ENCODE data around the gene PSG1.
"Not testable (repeated sequence)": the region's sequence is repeated elsewhere in the genome, so short reads cannot be mapped to it uniquely, and the experiment has no call there.

The PSG1 gene

GRCh38 chr19:42879613-42880012 is at the start of gene PSG1:
PSG1 (minus strand) TSS chr19:42879713; CDS start chr19:42879581, 132 bp downstream.
- no peak for DNase-seq (ENCODE audit: low read depth)

- no peak for DNase-seq (ENCODE audit: low read depth)
Observed at GRCh38 chr19:42928896-42929295, 49.4 kb upstream of the PSG1 start.

GRCh38 chr19:42926781-42927180 is 47.3 kb upstream of the PSG1 start:
- DNase-seq (ENCODE audit: low read depth): no peak

GRCh38 chr19:42923106-42923505 is 43.6 kb upstream of the PSG1 start:
- DNase-seq (ENCODE audit: low read depth): not testable (repeated sequence)

GRCh38 chr19:42920971-42921370 is 41.5 kb upstream of the PSG1 start:
- DNase-seq (ENCODE audit: low read depth): not testable (repeated sequence)

GRCh38 chr19:42919757-42920079 is 40.2 kb upstream of the PSG1 start:
- DNase-seq (ENCODE audit: low read depth): no peak

GRCh38 chr19:42919070-42919756 is 39.7 kb upstream of the PSG1 start:
- DNase-seq (ENCODE audit: low read depth): not testable (repeated sequence)

- not testable (repeated sequence) for DNase-seq (ENCODE audit: low read depth)
Observed at GRCh38 chr19:42918377-42919069, 39.0 kb upstream of the PSG1 start.

GRCh38 chr19:42917634-42918033 is 38.1 kb upstream of the PSG1 start, which contains the start of gene PSG6:
PSG6 (minus strand) TSS chr19:42917894; CDS start chr19:42917792, 102 bp downstream.
- DNase-seq (ENCODE audit: low read depth): not testable (repeated sequence)

GRCh38 chr19:42916931-42917330 is 37.4 kb upstream of the PSG1 start:
- DNase-seq (ENCODE audit: low read depth): not testable (repeated sequence)

- DNase-seq (ENCODE audit: low read depth): not testable (repeated sequence)
Observed at GRCh38 chr19:42913516-42913915, 34.0 kb upstream of the PSG1 start.

- DNase-seq (ENCODE audit: low read depth): not testable (repeated sequence)
Observed at GRCh38 chr19:42912941-42913340, 33.4 kb upstream of the PSG1 start.

- not testable (repeated sequence) for DNase-seq (ENCODE audit: low read depth)
Observed at GRCh38 chr19:42911731-42912130, 32.2 kb upstream of the PSG1 start.

- DNase-seq (ENCODE audit: low read depth): not testable (repeated sequence)
Observed at GRCh38 chr19:42906162-42906561, 26.6 kb upstream of the PSG1 start.

GRCh38 chr19:42900561-42900960 is 21.0 kb upstream of the PSG1 start:
- DNase-seq (ENCODE audit: low read depth): not testable (repeated sequence)

GRCh38 chr19:42899674-42900073 is 20.2 kb upstream of the PSG1 start:
- not testable (repeated sequence) for DNase-seq (ENCODE audit: low read depth)

GRCh38 chr19:42899110-42899509 is 19.6 kb upstream of the PSG1 start:
- DNase-seq (ENCODE audit: low read depth): not testable (repeated sequence)

- DNase-seq (ENCODE audit: low read depth): not testable (repeated sequence)
Observed at GRCh38 chr19:42898656-42899055, 19.1 kb upstream of the PSG1 start.

- not testable (repeated sequence) for DNase-seq (ENCODE audit: low read depth)
Observed at GRCh38 chr19:42897729-42898128, 18.2 kb upstream of the PSG1 start.

- DNase-seq (ENCODE audit: low read depth): not testable (repeated sequence)
Observed at GRCh38 chr19:42890446-42890845, 10.9 kb upstream of the PSG1 start.

- DNase-seq (ENCODE audit: low read depth): not testable (repeated sequence)
Observed at GRCh38 chr19:42887876-42888445, 8.4 kb upstream of the PSG1 start.

- DNase-seq (ENCODE audit: low read depth): not testable (repeated sequence)
Observed at GRCh38 chr19:42882730-42883129, 3.2 kb upstream of the PSG1 start.

GRCh38 chr19:42882010-42882409 is 2.5 kb upstream of the PSG1 start:
- not testable (repeated sequence) for DNase-seq (ENCODE audit: low read depth)

All from T-helper 22 cell (primary cell).